Liver (tissue), 3 donors: Measurements from ENCODE around the gene EHMT1.

Experiments
- ATF3 ChIP-seq: IDR thresholded peaks from 2 replicates; pipeline ENCODE4 v1.6.1; 2016; ENCODE audit warnings: antibody characterized with exemption
- CTCF ChIP-seq: fragments of 150-350 bp; IDR thresholded peaks from 2 replicates; pipeline ENCODE4 v1.5.1; 2017; ENCODE audit warnings: improper control_type of control experiment, low read depth, low read length; ENCODE audit not compliant: missing input control
- EGR1 ChIP-seq, 2 donors: IDR thresholded peaks; 2 replicates each; pipeline ENCODE4 v1.6.1; 2016 to 2018; ENCODE audit warnings: antibody characterized with exemption in 2 of 2, low read depth in 2 of 2
- FOXA1 ChIP-seq: IDR thresholded peaks from 2 replicates; pipeline ENCODE4 v1.6.1; 2016; ENCODE audit warnings: antibody characterized with exemption
- GABPA ChIP-seq, 2 donors: IDR thresholded peaks in 1 of 2; conservative IDR thresholded peaks in 1 of 2; 2 replicates each; pipeline ENCODE4 v1.6.1; 2016; ENCODE audit warnings: antibody characterized with exemption in 2 of 2, mild to moderate bottlenecking in 1 of 2, moderate library complexity in 1 of 2
- JUND ChIP-seq, 2 donors: IDR thresholded peaks; 2 replicates each; pipeline ENCODE4 v1.6.1; 2016; ENCODE audit warnings: antibody characterized with exemption in 2 of 2
- MAX ChIP-seq: IDR thresholded peaks from 2 replicates; pipeline ENCODE4 v1.6.1; 2016; ENCODE audit warnings: antibody characterized with exemption
- RAD21 ChIP-seq, 2 donors: IDR thresholded peaks; 2 replicates each; pipeline ENCODE4 v1.6.1; 2016; ENCODE audit warnings: antibody characterized with exemption in 2 of 2, mild to moderate bottlenecking in 2 of 2
- REST ChIP-seq: IDR thresholded peaks from 2 replicates; pipeline ENCODE4 v1.6.1; 2016; ENCODE audit warnings: antibody characterized with exemption, mild to moderate bottlenecking
- ZBTB33 ChIP-seq: IDR thresholded peaks from 2 replicates; pipeline ENCODE4 v1.6.1; 2016; ENCODE audit warnings: antibody characterized with exemption
- donor health status: healthy.
- donor health status: healthy.

- TF ChIP-seq CTCF (no peak), ZBTB33 (no peak), REST (no peak), MAX (no peak), JUND (IDR thresholded peaks at IDR 0.05) (no peak), FOXA1 (no peak), GABPA (IDR thresholded peaks at IDR 0.05 in 1 of 2, conservative IDR thresholded peaks at IDR 0.05 in 1 of 2) (no peak), EGR1 (IDR thresholded peaks at IDR 0.05; ENCODE audit: low read depth in 2 of 2) (no peak), ATF3 (no peak), RAD21 (IDR thresholded peaks at IDR 0.05) (no peak)
Observed at GRCh38 chr9:137690930-137691645, 72.3 kb downstream of the EHMT1 start.
